Lower leg skin (tissue), 4 donors: Measurements from ENCODE around the gene FCAR. TPM values are rescaled to one million over a fixed set of nuclear protein-coding genes. Genes with fewer than 3 reads are reported as not detected.
"Not testable (repeated sequence)": the region's sequence is repeated elsewhere in the genome, so short reads cannot be mapped to it uniquely, and the experiment has no call there.

ENCODE experiments used
- DNase-seq, 2 donors: peaks; one replicate each; pipeline ENCODE4 v3.0.0-alpha.2; 2019; ENCODE audit warnings: low spot score in 2 of 2
- H3K4me3 ChIP-seq: fragments of 200-600 bp; sonication (generic); 2 replicates; pipeline ENCODE4 v1.5.1; 2017; ENCODE audit warnings: mild to moderate bottlenecking, low read depth; ENCODE audit not compliant: poor library complexity, severe bottlenecking
- POLR2A ChIP-seq, 2 donors: fragments of 450-650 bp; IDR thresholded peaks; one replicate each; pipeline ENCODE4 v1.6.1; 2016 to 2017; ENCODE audit warnings: antibody characterized with exemption in 2 of 2, mild to moderate bottlenecking in 1 of 2, moderate library complexity in 1 of 2
- WGBS, 2 donors: methylation state at CpG; one replicate each; pipeline ENCODE4 v1.1.5; 2018; 5-methylcytosine and 5-hydroxymethylcytosine counted together
- intact Hi-C: fragments of 100-400 bp; cut with DNase I; formaldehyde crosslinking; loops from one replicate; pipeline ENCODE4 v1.15.0; 2023; ENCODE audit warnings: low total_unique reads
- total RNA-seq, 4 donors: library from RNA; depleted of rRNA; stranded (reverse); fragments of >200 nt; gene quantifications; one replicate each; pipeline ENCODE4 v1.1.0, GENCODE V29; 2016
- TF ChIP-seq, protein P1 (sequence below), 3 donors: fragments of 450-650 bp; IDR thresholded peaks; one replicate each; pipeline ENCODE4 v1.5.1; 2016; ENCODE audit warnings: antibody characterized with exemption in 3 of 3, mild to moderate bottlenecking in 3 of 3, moderate library complexity in 2 of 3

The FCAR gene
- total RNA-seq, 4 donors from 2014 or later: 1.1 TPM; not detected in 3

DNA sequence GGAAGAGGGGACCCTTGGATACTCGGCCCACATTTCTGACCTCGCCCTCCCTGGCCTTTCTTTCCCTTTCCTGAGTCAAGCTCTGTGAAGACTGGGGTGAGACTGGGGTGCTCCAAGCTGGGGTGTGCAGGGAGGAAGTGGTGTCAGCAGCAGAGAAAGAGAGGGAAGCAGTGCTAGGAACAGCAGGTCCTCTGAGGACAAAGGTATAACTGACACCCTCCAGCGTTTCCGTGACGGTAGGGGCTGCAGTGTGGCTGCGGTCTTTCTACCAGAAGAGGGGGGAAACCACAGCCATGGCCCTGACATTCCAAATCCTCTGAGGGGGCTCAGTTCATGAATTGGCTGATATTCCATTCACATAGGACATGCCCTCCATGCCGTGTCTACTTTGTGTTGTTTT is 22.7 kb upstream of the FCAR start:
- intact Hi-C loops: no loop called here
- no peak overlapping the region for H3K4me3 ChIP-seq
- no peak for TF ChIP-seq POLR2A (IDR thresholded peaks at IDR 0.05)
- TF ChIP-seq, protein P1, sequence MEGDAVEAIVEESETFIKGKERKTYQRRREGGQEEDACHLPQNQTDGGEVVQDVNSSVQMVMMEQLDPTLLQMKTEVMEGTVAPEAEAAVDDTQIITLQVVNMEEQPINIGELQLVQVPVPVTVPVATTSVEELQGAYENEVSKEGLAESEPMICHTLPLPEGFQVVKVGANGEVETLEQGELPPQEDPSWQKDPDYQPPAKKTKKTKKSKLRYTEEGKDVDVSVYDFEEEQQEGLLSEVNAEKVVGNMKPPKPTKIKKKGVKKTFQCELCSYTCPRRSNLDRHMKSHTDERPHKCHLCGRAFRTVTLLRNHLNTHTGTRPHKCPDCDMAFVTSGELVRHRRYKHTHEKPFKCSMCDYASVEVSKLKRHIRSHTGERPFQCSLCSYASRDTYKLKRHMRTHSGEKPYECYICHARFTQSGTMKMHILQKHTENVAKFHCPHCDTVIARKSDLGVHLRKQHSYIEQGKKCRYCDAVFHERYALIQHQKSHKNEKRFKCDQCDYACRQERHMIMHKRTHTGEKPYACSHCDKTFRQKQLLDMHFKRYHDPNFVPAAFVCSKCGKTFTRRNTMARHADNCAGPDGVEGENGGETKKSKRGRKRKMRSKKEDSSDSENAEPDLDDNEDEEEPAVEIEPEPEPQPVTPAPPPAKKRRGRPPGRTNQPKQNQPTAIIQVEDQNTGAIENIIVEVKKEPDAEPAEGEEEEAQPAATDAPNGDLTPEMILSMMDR (IDR thresholded peaks at IDR 0.05): no peak
- no peak for DNase-seq
- WGBS, 2 donors: 80 to 86% methylated on average over 7 of the region's 7 CpGs

DNA sequence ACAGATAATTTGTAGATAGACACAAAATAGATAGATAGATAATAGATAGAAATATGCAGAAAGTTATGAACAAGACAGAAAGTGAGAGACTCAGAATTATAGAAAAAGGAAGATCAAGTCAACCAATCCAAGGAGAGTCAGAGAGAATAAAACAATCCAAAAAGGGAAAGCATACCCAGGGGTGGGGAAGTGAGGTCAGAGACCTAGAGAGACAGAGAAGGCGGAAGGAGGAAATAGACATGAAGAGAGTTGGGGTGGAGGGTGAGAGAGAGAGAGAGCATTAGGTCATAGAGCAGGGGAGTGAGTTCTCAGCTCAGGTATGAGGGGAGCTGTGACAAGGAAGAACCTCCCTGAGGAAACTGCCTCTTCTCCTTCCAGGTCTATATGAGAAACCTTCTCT is 18.8 kb upstream of the FCAR start:
- H3K4me3 ChIP-seq, intact Hi-C loops, DNase-seq: not testable (repeated sequence)
- 50% methylated on average over 1 of the region's 1 CpG for WGBS, 2 donors

DNA sequence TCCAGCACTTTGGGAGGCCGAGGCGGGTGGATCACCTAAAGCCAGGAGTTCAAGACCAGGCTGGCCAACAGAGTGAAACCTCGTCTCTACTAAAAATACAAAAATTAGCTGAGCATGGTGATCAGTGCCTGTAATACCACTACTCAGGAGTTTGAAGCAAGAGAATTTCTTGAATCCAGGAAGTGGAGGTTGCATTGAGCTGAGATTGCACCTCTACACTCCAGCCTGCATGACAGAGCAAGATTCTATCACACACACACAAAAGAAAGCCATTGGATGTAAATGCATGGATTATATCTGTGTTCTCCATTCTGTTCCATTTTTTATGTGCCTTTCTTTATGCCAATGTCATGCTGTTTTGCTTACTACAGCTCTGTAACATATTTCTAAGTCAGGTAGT is 15.6 kb upstream of the FCAR start:
- 76 to 82% methylated on average over 3 of the region's 3 CpGs for WGBS, 2 donors

DNA sequence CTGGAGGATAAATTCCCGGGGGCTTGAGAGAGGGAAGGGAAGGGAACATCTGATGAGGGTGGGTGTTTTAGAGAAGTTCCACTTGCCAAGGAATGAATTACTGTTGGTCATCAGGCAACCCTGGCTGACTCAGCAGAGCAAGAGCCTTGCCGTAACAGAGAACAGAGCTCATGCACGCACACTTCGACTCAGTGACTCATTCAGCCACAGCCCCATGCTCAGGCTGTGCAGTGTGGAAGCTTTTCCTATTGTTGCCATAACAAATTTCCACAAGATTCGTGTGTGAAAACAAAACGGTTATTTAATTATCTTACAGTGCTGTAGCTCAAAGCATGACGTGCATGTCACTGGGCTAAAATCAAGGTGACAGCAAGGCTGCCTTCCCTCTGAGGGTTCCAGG is 14.6 kb upstream of the FCAR start:
- not testable (repeated sequence) for H3K4me3 ChIP-seq

More for the DNA sequence above, 15.6 kb upstream of the FCAR start:
- H3K4me3 ChIP-seq, intact Hi-C loops, DNase-seq: not testable (repeated sequence)

DNA sequence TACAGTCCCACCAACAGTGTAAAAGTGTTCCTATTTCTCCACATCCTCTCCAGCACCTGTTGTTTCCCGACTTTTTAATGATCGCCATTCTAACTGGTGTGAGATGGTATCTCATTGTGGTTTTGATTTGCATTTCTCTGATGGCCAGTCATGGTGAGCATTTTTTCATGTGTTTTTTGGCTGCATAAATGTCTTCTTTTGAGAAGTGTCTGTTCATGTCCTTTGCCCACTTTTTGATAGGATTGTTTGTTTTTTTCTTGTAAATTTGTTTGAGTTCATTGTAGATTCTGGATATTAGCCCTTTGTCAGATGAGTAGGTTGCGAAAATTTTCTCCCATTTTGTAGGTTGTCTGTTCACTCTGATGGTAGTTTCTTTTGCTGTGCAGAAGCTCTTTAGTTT is 10.6 kb upstream of the FCAR start:
- 89 to 100% methylated on average over 2 of the region's 3 CpGs for WGBS, 2 donors
- intact Hi-C loops, H3K4me3 ChIP-seq, DNase-seq: not testable (repeated sequence)

More for the DNA sequence above, 14.6 kb upstream of the FCAR start:
- intact Hi-C loops, DNase-seq: not testable (repeated sequence)
- WGBS, 2 donors: 66 to 70% methylated on average over 7 of the region's 7 CpGs

DNA sequence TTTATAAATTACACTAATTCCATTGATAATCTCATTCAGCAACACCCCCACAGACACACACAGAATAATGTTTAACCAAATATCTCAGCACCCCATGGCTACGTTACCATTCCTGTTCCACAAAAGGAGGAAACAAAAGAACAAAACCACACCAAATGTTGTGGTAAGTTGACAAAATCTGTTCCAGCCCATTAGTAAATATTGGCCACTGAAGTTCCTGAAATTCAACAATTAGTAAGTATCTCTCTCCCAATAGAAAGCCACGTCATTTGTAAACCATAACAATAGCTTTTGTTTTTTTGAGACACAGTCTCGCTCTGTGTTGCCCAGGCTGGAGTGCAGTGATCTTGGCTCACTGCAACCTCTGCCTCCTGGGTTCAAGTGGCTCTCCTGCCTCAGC is 2.3 kb upstream of the FCAR start:
- intact Hi-C loops: no loop called here
- H3K4me3 ChIP-seq: no peak overlapping the region
- TF ChIP-seq, protein P1 (IDR thresholded peaks at IDR 0.05): no peak
- TF ChIP-seq POLR2A (IDR thresholded peaks at IDR 0.05): no peak
- WGBS, 2 donors: 69 to 72% methylated on average over 3 of the region's 3 CpGs
- DNase-seq: no peak

DNA sequence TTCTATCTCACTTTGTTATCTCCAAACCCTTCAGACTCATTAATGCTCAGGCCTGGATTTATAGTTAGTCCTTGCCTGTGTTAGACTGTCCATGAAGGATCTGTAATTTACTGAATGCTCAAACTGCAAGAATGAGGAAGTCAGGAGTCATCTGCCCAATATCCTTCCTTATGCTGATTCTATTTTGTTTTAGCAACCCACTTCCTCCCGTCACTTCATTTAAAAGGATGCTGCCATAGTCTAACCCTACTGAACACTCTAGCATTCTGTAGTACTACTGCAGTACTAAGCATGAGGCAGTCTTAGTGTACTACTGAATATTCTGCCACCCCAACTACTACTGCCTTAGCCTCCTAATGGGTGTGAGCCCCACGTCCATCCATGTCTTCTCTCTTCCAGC is 1.5 kb downstream of the FCAR start:
- DNase-seq: no peak
- intact Hi-C loops: no loop called here
- no peak for TF ChIP-seq POLR2A (IDR thresholded peaks at IDR 0.05)
- TF ChIP-seq, protein P1 (IDR thresholded peaks at IDR 0.05): no peak
- 59 to 63% methylated on average over 2 of the region's 2 CpGs for WGBS, 2 donors
- H3K4me3 ChIP-seq: no peak overlapping the region

DNA sequence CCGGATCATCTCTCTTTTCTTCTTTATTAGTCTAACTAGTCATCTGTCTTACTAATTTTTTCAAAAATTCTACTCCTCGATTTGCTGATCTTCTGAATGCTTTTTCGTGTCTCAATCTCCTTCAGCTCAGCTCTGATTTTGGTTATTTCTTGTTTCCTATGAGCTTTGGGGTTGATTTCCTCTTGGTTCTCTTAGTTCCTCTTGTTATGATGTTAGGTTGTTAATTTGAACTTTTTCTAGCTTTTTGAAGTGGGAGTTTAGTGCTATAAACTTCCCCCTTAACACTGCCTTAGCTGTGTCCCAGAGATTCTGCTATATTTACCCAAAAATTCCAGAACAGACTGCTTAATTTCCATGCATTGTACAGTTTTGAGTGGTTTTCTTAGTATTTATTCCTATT is 3.4 kb downstream of the FCAR start:
- TF ChIP-seq, protein P1 (IDR thresholded peaks at IDR 0.05): no peak
- no peak for TF ChIP-seq POLR2A (IDR thresholded peaks at IDR 0.05)
- intact Hi-C loops: no loop called here
- DNase-seq: no peak
- WGBS, 2 donors: 53 to 63% methylated on average over 3 of the region's 3 CpGs
- no peak overlapping the region for H3K4me3 ChIP-seq
